ENCODE data around the gene PLCL2. TPM values are rescaled to one million over a fixed set of nuclear protein-coding genes. Genes with fewer than 3 reads are reported as not detected.

The PLCL2 gene
- polyA plus RNA-seq, 1 experiment = 1.9 TPM

- DNase-seq (ENCODE audit: low read depth) = no peak
- H3K36me3 ChIP-seq (ENCODE audit: control insufficient read depth, insufficient read depth, low read length) = no peaks in the 10 kb centered on the region
- H3K27me3 ChIP-seq (ENCODE audit: control insufficient read depth, insufficient read depth, low read length) = no peaks in the 10 kb centered on the region
- TF ChIP-seq CTCF (IDR thresholded peaks at IDR 0.05; ENCODE audit: insufficient read depth, low read depth, low read length) = no peak
- no peak overlapping the region for H3K4me3 ChIP-seq (ENCODE audit: low read depth, low read length)
- CTCF ChIA-PET = no interaction called here
- POLR2A ChIA-PET = no interaction called here
Observed at GRCh38 chr3:16911916-16912315, 27.2 kb downstream of the PLCL2 start.

- ChIA-PET POLR2A (no interaction called here), CTCF (no interaction called here)
- TF ChIP-seq CTCF (IDR thresholded peaks at IDR 0.05; ENCODE audit: insufficient read depth, low read depth, low read length) = no peak
- DNase-seq (ENCODE audit: low read depth) = no peak
- Histone ChIP-seq H3K4me3 (ENCODE audit: low read depth, low read length) (no peak overlapping the region), H3K36me3 (ENCODE audit: control insufficient read depth, insufficient read depth, low read length) (no peaks in the 10 kb centered on the region), H3K27me3 (ENCODE audit: control insufficient read depth, insufficient read depth, low read length) (no peaks in the 10 kb centered on the region)
Observed at GRCh38 chr3:16912400-16913263, 27.9 kb downstream of the PLCL2 start.

- TF ChIP-seq CTCF (IDR thresholded peaks at IDR 0.05; ENCODE audit: insufficient read depth, low read depth, low read length) = no peak
- Histone ChIP-seq H3K36me3 (ENCODE audit: control insufficient read depth, insufficient read depth, low read length) (no peaks in the 10 kb centered on the region), H3K27me3 (ENCODE audit: control insufficient read depth, insufficient read depth, low read length) (no peaks in the 10 kb centered on the region), H3K4me3 (ENCODE audit: low read depth, low read length) (no peak overlapping the region)
- ChIA-PET CTCF (no interaction called here), POLR2A (no interaction called here)
- DNase-seq (ENCODE audit: low read depth) = no peak
Observed at GRCh38 chr3:16913264-16913580, 28.5 kb downstream of the PLCL2 start.

- no peaks in the 10 kb centered on the region for H3K36me3 ChIP-seq (ENCODE audit: control insufficient read depth, insufficient read depth, low read length)
- no peak overlapping the region for H3K4me3 ChIP-seq (ENCODE audit: low read depth, low read length)
- no peaks in the 10 kb centered on the region for H3K27me3 ChIP-seq (ENCODE audit: control insufficient read depth, insufficient read depth, low read length)
- no peak for TF ChIP-seq CTCF (IDR thresholded peaks at IDR 0.05; ENCODE audit: insufficient read depth, low read depth, low read length)
- CTCF ChIA-PET = interaction anchor here (1.6 kb wide), 1 partner anchor 11 kb away, joined by 6 read pairs; no protein-coding TSS in a partner anchor
- DNase-seq (ENCODE audit: low read depth) = no peak
- POLR2A ChIA-PET = no interaction called here
Observed at GRCh38 chr3:16916840-16917239, 32.1 kb downstream of the PLCL2 start.

GRCh38 chr3:16917256-16917935 is 32.6 kb downstream of the PLCL2 start:
- H3K36me3 ChIP-seq (ENCODE audit: control insufficient read depth, insufficient read depth, low read length) = no peaks in the 10 kb centered on the region
- H3K27me3 ChIP-seq (ENCODE audit: control insufficient read depth, insufficient read depth, low read length) = no peaks in the 10 kb centered on the region
- no peak overlapping the region for H3K4me3 ChIP-seq (ENCODE audit: low read depth, low read length)
- DNase-seq (ENCODE audit: low read depth) = no peak
- no peak for TF ChIP-seq CTCF (IDR thresholded peaks at IDR 0.05; ENCODE audit: insufficient read depth, low read depth, low read length)
- ChIA-PET POLR2A (interaction anchor here (0.6 kb wide), 1 partner anchor 658 kb away, joined by 3 read pairs; no protein-coding TSS in a partner anchor), CTCF (interaction anchor here (1.6 kb wide), 1 partner anchor 11 kb away, joined by 6 read pairs; no protein-coding TSS in a partner anchor)
